GM12878 (cell line): ENCODE data around the gene SPATA22. TPM values are rescaled to one million over a fixed set of nuclear protein-coding genes. Genes with fewer than 3 reads are reported as not detected.
"Not testable (repeated sequence)": the region's sequence is repeated elsewhere in the genome, so short reads cannot be mapped to it uniquely, and the experiment has no call there.

Experiments used
- ATAC-seq: fragments of 200-7000 bp; cut with Tn5 transposase; 3 replicates; pipeline ENCODE4 v1.9.1; 2020; ENCODE audit warnings: mild to moderate bottlenecking, moderate library complexity
- BruUV-seq: library from RNA; stranded (reverse); fragments of 400-500 nt; replicated peaks from 2 replicates; lab custom pipeline; 2021; lab: Mats Ljungman, UMichigan
- CTCF ChIA-PET: fragments of 300-600 bp; sonication (Branson Sonifier 250); formaldehyde crosslinking; extraction: SDS; loops from one replicate; lab custom pipeline; 2021; ENCODE audit warnings: inconsistent platforms; lab: Yijun Ruan, JAX
- POLR2A ChIA-PET: fragments of 350-600 bp; formaldehyde crosslinking; extraction: SDS; loops from one replicate; lab custom pipeline; 2021; ENCODE audit warnings: inconsistent platforms; lab: Charles Lee
- RAD21 ChIA-PET: fragments of 300-600 bp; sonication (Branson Sonifier 250); formaldehyde crosslinking; loops from one replicate; lab custom pipeline; 2023; ENCODE audit warnings: antibody characterized with exemption; ENCODE audit not compliant: unreplicated experiment; lab: Charles Lee
- SMC1A ChIA-PET: fragments of 300-600 bp; sonication (Branson Sonifier 250); formaldehyde crosslinking; loops from one replicate; lab custom pipeline; 2023; ENCODE audit not compliant: unreplicated experiment, uncharacterized antibody; lab: Charles Lee
- DNase-seq: peaks from one replicate; pipeline ENCODE4 v3.0.0-alpha.2; 2011; ENCODE audit warnings: low read depth, low spot score
- FAIRE-seq: peaks from 3 replicates; lab custom pipeline; 2011; peaks lifted over from hg19 to GRCh38; lab: Jason Lieb, UNC
- H2AFZ ChIP-seq: 2 replicates; pipeline ENCODE4 v1.6.0; 2011; ENCODE audit warnings: low read depth, low read length, control low read depth; ENCODE audit not compliant: control insufficient read depth
- H3K27ac ChIP-seq: 2 replicates; pipeline ENCODE4 v1.5.1; 2011; ENCODE audit warnings: control low read depth; ENCODE audit not compliant: control insufficient read depth, insufficient read depth
- H3K27me3 ChIP-seq, 2 experiments: replicated peaks in 1 of 2; 2 replicates each; pipeline versions ENCODE4 v1.6.0 to v1.6.1; 2011; ENCODE audit warnings: low read length in 1 of 2; ENCODE audit not compliant: control insufficient read depth in 2 of 2, insufficient read depth in 2 of 2
- H3K36me3 ChIP-seq, 2 experiments: 2 replicates each; pipeline ENCODE4 v1.5.1; 2011; ENCODE audit warnings: low read length in 1 of 2; ENCODE audit not compliant: control insufficient read depth in 2 of 2, insufficient read depth in 2 of 2
- H3K4me1 ChIP-seq: 2 replicates; pipeline ENCODE4 v1.6.1; 2011; ENCODE audit warnings: mild to moderate bottlenecking, low read length, moderate library complexity, mixed read lengths; ENCODE audit not compliant: control insufficient read depth, insufficient read depth
- H3K4me2 ChIP-seq: 2 replicates; pipeline ENCODE4 v1.6.0; 2011; ENCODE audit warnings: control low read depth; ENCODE audit not compliant: control insufficient read depth, insufficient read depth
- H3K4me3 ChIP-seq: fragments of 200-600 bp; sonication (generic); 2 replicates; pipeline ENCODE4 v1.5.1; 2016
- H3K79me2 ChIP-seq: 2 replicates; pipeline ENCODE4 v1.6.0; 2011; ENCODE audit warnings: low read length; ENCODE audit not compliant: control insufficient read depth, insufficient read depth
- H3K9ac ChIP-seq: 2 replicates; pipeline ENCODE4 v1.8.0; 2011; ENCODE audit warnings: low read length, control low read depth, mixed read lengths; ENCODE audit not compliant: control insufficient read depth, insufficient read depth
- H3K9me3 ChIP-seq: replicated peaks from 3 replicates; pipeline ENCODE4 v1.5.1; 2011; ENCODE audit warnings: mild to moderate bottlenecking, low read length; ENCODE audit not compliant: control insufficient read depth, insufficient read depth
- H4K20me1 ChIP-seq: 2 replicates; pipeline ENCODE4 v1.6.0; 2011; ENCODE audit not compliant: control insufficient read depth, insufficient read depth
- MYB ChIP-seq: fragments of 150-350 bp; IDR thresholded peaks from 2 replicates; pipeline ENCODE4 v1.6.1; 2014; ENCODE audit warnings: mild to moderate bottlenecking, low read depth, low read length, borderline replicate concordance
- SMARCA5 ChIP-seq: fragments of 450-650 bp; IDR thresholded peaks from 2 replicates; pipeline ENCODE4 v1.6.1; 2017; ENCODE audit warnings: mild to moderate bottlenecking
- WGBS: methylation state at CpG from one replicate; pipeline ENCODE4 v1.1.6; 2016; ENCODE audit warnings: low lambda C conversion rate; ENCODE audit not compliant: insufficient replicate concordance, insufficient coverage; ENCODE audit errors: missing lambda C conversion rate; 5-methylcytosine and 5-hydroxymethylcytosine counted together
- in situ Hi-C: fragments of 300-500 bp; cut with MboI; formaldehyde crosslinking; loops from 9 replicates; pipeline ENCODE4 v1.14.3; 2018; ENCODE audit warnings: mixed read lengths
- intact Hi-C: fragments of 100-400 bp; cut with micrococcal nuclease; formaldehyde crosslinking; loops from one replicate; pipeline ENCODE4 v1.14.2; 2022; ENCODE audit not compliant: unreplicated experiment
- polyA plus RNA-seq, 11 experiments: library from polyadenylated mRNA; depleted of rRNA in 4 of 11; unstranded in 6 of 11; stranded (reverse) in 5 of 11; fragments of >200 nt; fragmentation: Nextera tagmentation in 4 of 11; fragmentation: Illumina TruSeq in 1 of 11; extraction: Ambion mirVana in 4 of 11; extraction: Trizol in 1 of 11; gene quantifications; 1 replicate in 1 of 11; 2 replicates in 10 of 11; pipeline versions ENCODE4 v1.2.1 to v1.2.3, GENCODE V29; 2011 to 2016; ENCODE audit warnings: inconsistent platforms in 2 of 11, missing spikeins in 2 of 11, low read depth in 1 of 11
- total RNA-seq, 4 experiments: library from RNA; depleted of rRNA in 3 of 4; stranded (reverse); fragments of >200 nt in 3 of 4; fragmentation: Illumina TruSeq in 1 of 4; extraction: Trizol in 1 of 4; gene quantifications; 2 replicates each; pipeline versions ENCODE4 v1.2.1 to v1.2.3, GENCODE V29; 2013 to 2021

SPATA22 gene
- total and polyA plus RNA-seq, 10 of the 15 experiments (the other 5 are each of a cell fraction or from before 2014, with no cell fraction given): not detected

- ATAC-seq (no peak), FAIRE-seq (no peak), DNase-seq (no peak)
- Histone ChIP-seq H3K4me1 (no peaks in the 10 kb centered on the region), H3K9me3 (no peaks in the 10 kb centered on the region), H2AFZ (no peak overlapping the region), H3K27me3 (no peaks in the 10 kb centered on the region), H4K20me1 (no peaks in the 10 kb centered on the region), H3K79me2 (no peaks in the 10 kb centered on the region), H3K9ac (no peak overlapping the region), H3K27ac (no peak overlapping the region), H3K4me3 (no peak overlapping the region), H3K36me3 (no peaks in the 10 kb centered on the region; a peak in 1 of 4 replicates), H3K4me2 (no peak overlapping the region)
- ChIA-PET CTCF (no interaction called here), SMC1A (no interaction called here), RAD21 (no interaction called here), POLR2A (no interaction called here)
- TF ChIP-seq SMARCA5: no peak
- no peak for TF ChIP-seq MYB
- in situ Hi-C loops: no loop called here
- BruUV-seq: no TSS peak
- 81% methylated on average over 9 of the region's 9 CpGs for WGBS
- intact Hi-C loops: no loop called here
Observed at GRCh38 chr17:3514873-3515272, 43.3 kb upstream of the SPATA22 start.

GRCh38 chr17:3514167-3514566 is 42.5 kb upstream of the SPATA22 start:
- POLR2A ChIA-PET, ATAC-seq, in situ Hi-C loops, H3K4me2 ChIP-seq, H3K9ac ChIP-seq, H3K36me3 ChIP-seq, DNase-seq, H3K4me3 ChIP-seq, H3K27ac ChIP-seq, H3K27me3 ChIP-seq, RAD21 ChIA-PET, SMC1A ChIA-PET, H2AFZ ChIP-seq, H4K20me1 ChIP-seq, BruUV-seq, H3K4me1 ChIP-seq, H3K9me3 ChIP-seq, H3K79me2 ChIP-seq, FAIRE-seq, CTCF ChIA-PET, intact Hi-C loops: not testable (repeated sequence)
- 89% methylated on average over 11 of the region's 11 CpGs for WGBS
